Epithelial cell of esophagus (primary cell): ENCODE measurements around the gene KCTD15.

Experiments
- DNase-seq: peaks from one replicate; pipeline ENCODE4 v3.0.0; 2010; ENCODE audit warnings: low read depth
- H3K4me3 ChIP-seq: 2 replicates; pipeline ENCODE4 v1.5.1; 2011; ENCODE audit warnings: mild to moderate bottlenecking, low read length, control low read depth
- TF ChIP-seq, protein P1 (sequence below): IDR thresholded peaks from 2 replicates; pipeline ENCODE4 v1.5.1; 2011; ENCODE audit warnings: low read depth, mild to moderate bottlenecking, low read length, control low read depth, inconsistent platforms; ENCODE audit not compliant: insufficient read depth; ENCODE audit errors: missing control alignments

The KCTD15 gene

DNA sequence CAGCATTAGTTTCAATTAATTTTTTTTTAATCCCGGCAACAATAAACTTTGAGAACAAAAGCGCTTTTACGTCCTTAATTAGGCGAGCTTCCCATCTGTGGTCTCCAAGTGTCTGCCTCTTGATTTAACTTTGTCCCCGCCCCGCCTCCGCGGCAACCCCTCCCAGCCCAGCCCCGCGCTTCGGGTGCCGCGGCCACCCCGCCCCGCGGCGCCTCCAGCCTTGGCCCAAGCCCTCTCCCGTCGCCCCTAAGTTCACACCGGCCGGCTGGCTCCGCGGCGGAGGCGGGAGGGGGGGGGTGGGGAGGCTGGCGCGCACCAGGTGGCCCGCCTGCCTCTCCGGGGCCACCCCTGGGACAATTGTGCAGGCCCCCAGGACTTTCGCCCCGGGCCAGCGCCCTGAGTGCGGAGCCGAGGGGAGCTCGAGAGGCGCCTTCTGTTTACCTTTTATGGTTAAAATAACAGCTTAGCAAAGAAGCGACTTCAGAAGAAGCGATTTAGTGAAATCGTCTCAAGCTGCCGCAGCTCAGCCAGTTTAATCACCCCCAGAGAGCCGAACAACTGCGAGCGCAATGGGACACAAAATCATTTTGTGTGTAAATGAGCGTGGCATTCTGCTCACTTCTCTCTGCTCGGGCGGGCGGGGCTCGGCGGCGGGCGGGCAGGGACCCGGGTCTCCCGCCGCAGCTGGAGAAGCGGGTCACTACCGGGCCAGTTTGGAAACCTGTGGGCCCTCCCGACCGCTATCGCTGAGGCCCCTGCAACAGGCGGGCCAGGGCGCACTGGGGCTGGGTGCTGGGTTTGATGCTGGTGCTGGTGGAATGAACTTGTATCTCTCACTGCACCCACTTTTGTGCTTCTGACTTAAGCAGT, 1.4 kb downstream of the KCTD15 start:
- TF ChIP-seq, protein P1, sequence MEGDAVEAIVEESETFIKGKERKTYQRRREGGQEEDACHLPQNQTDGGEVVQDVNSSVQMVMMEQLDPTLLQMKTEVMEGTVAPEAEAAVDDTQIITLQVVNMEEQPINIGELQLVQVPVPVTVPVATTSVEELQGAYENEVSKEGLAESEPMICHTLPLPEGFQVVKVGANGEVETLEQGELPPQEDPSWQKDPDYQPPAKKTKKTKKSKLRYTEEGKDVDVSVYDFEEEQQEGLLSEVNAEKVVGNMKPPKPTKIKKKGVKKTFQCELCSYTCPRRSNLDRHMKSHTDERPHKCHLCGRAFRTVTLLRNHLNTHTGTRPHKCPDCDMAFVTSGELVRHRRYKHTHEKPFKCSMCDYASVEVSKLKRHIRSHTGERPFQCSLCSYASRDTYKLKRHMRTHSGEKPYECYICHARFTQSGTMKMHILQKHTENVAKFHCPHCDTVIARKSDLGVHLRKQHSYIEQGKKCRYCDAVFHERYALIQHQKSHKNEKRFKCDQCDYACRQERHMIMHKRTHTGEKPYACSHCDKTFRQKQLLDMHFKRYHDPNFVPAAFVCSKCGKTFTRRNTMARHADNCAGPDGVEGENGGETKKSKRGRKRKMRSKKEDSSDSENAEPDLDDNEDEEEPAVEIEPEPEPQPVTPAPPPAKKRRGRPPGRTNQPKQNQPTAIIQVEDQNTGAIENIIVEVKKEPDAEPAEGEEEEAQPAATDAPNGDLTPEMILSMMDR: no peak
- H3K4me3 ChIP-seq: peak overlapping the region; percentile 77
- peak; percentile 50 for DNase-seq

DNA sequence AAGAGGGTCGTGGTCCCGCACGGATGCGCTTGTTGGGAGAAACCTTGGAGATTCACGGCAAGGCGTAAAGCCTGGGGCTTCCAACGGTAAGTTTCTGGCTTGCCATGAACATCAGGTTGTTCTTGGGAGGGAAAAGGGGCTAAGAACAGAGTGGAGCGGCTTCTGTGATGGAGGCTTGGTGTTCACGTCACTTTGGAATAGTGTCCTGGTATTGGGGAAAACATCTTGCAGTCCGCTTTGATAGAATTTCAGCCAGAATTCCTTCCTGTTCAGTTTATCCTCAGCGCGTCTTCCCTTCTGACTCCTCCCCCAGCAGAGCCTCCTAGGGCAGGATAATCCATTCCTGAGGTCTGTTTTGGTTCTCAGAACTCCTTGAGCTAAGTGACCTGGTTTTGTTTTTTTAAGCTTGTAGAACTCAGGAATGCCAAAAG, 2.0 kb downstream of the KCTD15 start:
- DNase-seq: peak; percentile 25
- peak overlapping the region; percentile 48 for H3K4me3 ChIP-seq
- TF ChIP-seq, protein P1: no peak

DNA sequence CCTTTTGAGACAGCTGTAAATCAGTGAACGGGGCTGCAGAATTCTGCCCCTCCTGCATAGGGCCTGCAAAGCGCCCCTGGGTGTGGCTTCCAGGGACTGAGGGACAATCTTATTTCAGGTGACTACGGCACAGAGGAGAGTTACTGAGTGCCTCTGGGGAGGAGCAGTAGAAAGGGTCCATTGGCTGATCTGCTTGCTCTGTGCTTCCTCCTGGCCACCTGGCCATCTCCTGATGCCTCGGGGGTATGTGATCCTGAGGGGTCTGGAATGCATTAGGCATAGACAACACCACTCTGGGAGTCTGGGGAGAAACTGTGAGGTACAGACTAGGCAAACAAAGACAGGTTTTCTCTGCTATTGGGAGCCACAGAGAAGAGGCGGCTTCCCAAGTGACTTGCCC, 2.8 kb downstream of the KCTD15 start:
- TF ChIP-seq, protein P1: no peak
- peak overlapping the region; percentile 48 for H3K4me3 ChIP-seq
- no peak for DNase-seq

DNA sequence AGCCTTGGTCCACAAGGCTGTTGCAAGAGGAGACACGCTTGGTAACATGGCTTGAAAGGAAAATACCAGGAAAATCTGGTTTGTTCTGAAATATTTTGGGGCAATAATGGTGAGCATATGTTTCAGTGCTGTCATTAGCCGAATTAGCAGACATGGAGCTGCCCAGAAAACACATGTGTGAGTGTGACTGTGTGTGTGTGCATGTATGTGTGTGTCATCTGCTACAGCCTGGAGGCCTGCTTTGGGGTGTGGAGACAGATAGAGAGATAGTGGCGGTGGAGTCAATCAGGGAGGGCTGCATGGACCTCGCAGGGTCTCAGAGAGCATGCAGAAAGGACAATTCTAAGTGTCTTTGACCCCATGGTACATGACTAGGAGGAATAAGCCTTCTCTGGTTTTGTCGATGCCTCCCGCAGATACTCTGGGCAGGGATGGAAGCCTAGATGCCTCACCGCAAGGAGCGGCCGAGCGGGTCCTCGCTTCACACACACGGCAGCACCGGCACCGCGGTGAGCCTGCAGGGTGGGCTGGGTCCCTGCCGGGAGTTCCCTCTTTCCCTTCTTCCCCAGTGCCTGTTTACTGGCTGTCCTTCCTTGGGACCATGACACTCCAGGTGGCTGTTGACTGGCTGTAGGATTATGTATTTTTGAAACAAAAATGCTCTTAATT, 3.5 kb downstream of the KCTD15 start:
- TF ChIP-seq, protein P1: no peak
- DNase-seq: no peak
- no peak overlapping the region for H3K4me3 ChIP-seq

DNA sequence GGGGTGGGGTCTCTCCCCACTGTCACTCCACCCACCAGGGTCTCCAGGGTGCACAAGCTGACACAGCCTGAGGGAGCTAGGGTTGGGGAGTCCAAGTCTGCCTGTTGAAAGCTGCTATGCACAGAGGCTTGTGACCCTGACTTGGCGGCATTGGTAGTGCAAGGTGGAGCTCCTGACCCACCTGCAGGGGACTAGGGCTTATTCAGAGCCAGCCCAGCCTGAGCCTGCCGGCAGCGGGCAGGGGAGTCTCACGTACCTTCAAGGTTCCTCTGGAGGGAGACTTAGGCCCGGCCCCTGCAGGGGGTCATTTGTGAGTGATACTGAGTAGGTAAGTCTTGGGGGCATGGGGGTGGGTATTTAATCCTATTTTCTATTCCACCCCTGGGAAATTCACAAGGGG, 4.7 kb downstream of the KCTD15 start:
- no peak for DNase-seq
- TF ChIP-seq, protein P1: no peak
- no peak overlapping the region for H3K4me3 ChIP-seq

DNA sequence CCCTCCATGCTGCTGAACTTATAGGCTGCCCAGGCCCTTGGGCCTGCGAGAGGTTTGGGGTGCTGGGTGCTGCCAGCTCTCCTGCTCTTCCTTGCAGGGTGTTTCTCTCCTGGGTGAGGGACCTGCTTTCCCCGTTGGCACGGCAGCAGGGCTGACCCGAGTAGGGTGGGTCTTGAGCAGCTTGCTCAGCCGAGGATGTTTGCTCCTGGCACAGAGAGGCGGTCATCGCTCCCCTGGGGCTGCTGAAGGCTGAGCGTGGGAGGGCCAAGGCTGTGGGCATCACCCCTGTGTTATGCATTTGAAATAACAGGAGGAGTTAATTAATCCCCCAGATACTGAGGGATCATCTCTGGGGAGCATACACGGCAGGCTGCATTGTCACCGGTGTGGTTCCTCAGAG, 5.3 kb downstream of the KCTD15 start:
- TF ChIP-seq, protein P1: no peak
- DNase-seq: no peak
- no peak overlapping the region for H3K4me3 ChIP-seq
